Activated T-cell treated with anti-CD3 and anti-CD28 coated beads for 1 hour (primary cell): ENCODE measurements around the gene ARSB.

Source experiments
- DNase-seq: peaks from one replicate; pipeline ENCODE4 v3.0.0-alpha.2; 2020; ENCODE audit warnings: low read depth

The ARSB gene

GRCh38 chr5:78804995-78805394 is 180.1 kb downstream of the ARSB start:
- DNase-seq, result no peak

- DNase-seq, result no peak
These were observed 181.2 kb downstream of the ARSB start for GRCh38 chr5:78803941-78804340.

- no peak for DNase-seq
These were observed 181.8 kb downstream of the ARSB start for GRCh38 chr5:78803353-78803752.

DNA sequence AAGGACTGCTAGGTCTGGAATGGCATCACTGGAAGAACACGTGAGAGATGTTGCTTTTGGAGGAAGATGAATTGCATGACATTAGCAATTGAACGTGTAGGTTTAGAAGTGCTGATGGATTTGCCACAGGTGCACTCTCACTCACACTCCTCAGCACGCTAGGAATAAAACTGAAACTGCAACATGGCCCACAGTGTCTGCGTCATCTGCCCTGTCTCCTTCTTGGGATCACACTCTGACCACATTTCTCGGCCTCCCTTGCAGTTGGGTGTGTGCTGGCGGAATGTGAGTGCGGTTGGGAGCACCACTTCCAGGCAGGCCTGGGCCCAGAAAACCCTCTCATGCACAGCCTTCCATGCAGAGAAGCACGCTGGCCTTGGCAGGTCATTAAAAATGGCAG is 183.7 kb downstream of the ARSB start:
- no peak for DNase-seq

- no peak for DNase-seq
These were observed 185.7 kb downstream of the ARSB start for GRCh38 chr5:78799266-78800017.

- DNase-seq, result no peak
These were observed 186.5 kb downstream of the ARSB start for GRCh38 chr5:78798673-78799029.

- DNase-seq, result no peak
These were observed 187.0 kb downstream of the ARSB start for GRCh38 chr5:78797936-78798672.

- DNase-seq, result no peak
These were observed 189.4 kb downstream of the ARSB start for GRCh38 chr5:78795757-78796156.

DNA sequence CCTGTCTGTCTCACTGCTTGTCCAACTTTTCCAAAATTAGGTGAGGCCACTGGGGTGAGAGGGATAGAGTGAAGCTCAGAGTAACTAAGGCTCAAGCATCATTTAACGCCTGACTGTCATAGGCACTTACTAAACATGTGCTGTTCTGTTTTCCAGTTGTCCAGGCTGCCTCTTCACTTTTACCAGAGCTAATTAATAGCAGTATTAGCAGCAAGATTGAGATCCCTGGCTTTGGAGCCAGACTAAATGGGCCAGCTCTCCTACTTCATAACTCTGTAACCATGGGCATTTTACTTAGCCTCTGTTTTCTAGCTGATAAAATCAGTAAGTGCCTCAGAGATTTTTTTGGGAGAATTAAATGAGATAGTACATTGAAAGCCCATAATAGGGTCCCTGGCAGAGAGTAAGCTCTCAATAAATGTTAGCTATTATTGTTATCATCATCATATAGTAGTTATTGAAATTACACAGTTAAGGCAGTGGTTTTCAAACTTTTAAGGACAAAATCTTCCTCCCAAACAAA is 190.4 kb downstream of the ARSB start:
- DNase-seq, result no peak

GRCh38 chr5:78793907-78794662 is 191.0 kb downstream of the ARSB start:
- DNase-seq, result no peak

- no peak for DNase-seq
These were observed 192.6 kb downstream of the ARSB start for GRCh38 chr5:78792345-78793055.

GRCh38 chr5:78791501-78792100 is 193.5 kb downstream of the ARSB start:
- DNase-seq, result no peak

- no peak for DNase-seq
These were observed 197.3 kb downstream of the ARSB start for GRCh38 chr5:78787783-78788182.

- DNase-seq, result no peak
These were observed 199.7 kb downstream of the ARSB start for GRCh38 chr5:78785454-78785853.

GRCh38 chr5:78783434-78784130 is 201.5 kb downstream of the ARSB start:
- DNase-seq, result no peak

GRCh38 chr5:78782728-78783127 is 202.4 kb downstream of the ARSB start:
- DNase-seq, result no peak

DNA sequence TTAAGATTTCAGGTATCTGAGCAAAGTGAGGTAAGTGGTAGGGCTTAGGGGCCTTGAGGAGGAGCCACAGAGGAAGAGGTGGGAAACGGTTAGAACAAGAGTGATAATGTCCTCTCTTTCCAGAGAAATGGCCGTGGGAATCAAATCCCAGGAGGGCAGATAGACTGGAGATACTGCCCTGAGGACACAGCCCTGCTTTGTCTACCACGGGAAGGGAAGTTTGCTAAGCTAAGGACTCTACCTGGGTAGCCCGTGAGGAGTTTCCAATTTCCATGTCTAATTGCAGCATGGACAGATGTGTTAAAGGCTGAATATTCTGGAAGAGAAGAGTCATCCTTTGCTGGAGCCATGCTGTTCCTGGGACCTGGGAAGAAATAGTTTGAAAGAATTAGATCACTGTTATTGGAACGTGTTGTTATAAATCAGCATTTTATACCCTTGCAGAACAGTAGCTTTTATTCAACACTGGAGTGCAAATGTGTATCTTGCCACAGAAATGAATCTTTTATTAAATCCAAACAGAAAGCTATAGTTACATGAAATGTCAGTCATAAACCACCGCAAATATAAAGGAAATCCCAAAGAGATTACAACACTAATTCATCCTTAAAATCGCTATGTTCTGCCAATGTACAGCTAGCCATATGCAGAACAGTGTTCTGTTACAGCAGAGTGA is 203.4 kb downstream of the ARSB start:
- no peak for DNase-seq

DNA sequence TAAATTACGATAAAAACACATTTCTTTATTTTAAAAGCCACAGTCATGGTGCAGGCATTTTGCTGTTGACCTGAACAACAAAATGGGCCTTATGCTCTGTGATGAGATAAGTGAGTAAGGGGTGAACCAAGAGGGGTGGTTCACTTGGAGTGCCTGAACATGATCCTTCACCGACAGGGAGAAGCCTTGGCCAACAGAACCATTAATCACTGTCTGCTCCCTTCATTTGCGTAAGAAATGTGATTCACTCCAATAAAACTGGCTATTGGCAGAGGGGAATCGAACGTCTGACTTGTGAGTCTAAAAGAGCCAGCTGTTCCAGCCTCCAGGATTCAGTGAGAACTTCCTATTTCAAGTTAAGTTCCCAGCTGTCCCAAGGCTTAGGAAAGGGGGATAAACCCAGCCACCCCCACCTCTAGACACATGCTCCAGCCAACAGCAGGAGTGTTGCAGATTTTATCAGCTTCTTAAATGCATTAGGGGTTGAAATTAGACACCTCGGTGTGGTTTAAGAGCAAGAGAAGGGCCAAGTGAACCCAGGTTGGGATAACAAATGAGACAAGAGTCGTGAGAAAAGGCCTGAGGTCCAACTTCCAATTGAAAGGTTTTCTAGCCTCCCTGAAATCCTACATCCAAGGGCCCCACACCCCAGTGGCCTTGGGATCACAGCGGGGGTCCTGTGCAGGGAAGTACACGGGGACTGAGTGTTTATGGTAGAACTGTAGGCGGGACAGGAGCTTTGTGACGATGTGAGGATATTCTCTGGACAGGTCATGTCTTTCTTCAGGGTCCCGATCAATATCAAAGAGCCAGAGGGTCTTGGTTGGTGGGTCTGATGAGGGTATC is 205.1 kb downstream of the ARSB start:
- no peak for DNase-seq

DNA sequence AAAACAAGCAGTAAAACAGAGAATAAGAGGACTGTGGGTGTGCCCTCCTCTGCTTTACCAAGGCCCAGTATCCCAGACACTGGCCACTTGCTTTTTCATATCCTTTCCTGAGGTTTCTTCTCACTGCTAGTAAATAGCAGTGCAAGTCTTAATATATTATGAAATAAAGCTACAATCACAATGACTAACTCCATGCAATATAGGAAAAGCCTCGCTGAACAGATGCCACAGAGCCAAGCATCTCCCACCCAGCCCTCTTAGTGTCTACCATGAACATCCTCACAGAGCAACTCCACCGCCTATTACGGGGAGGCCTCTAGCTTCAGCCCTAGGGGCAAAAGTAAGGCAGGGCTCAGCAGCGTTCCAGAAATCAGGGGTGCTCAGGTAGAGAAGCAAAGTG is 205.8 kb downstream of the ARSB start:
- DNase-seq, result no peak

DNA sequence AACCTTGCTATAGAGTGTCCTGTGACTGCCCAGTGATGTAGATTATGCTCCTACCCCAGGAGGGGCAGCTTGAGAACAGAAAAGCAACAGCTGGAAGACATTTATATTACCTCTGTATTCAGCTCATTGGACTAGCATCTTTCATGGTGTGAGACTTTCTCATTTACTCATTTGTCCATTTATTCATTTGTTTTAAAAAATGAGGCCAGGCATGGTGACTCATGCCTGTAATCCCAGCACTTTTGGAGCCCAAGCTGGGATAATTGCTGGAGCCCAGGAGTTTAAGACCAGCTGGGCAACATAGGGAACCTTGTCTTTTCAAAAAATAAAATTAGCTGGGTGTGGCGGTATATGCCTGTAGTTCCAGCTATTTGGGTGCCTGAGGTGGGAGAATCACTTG is 206.6 kb downstream of the ARSB start:
- DNase-seq, result no peak
